K562 (cell line): ENCODE measurements around the gene LMAN1L. TPM values are rescaled to one million over a fixed set of nuclear protein-coding genes. Genes with fewer than 3 reads are reported as not detected.

ENCODE experiments used
- ATAC-seq: fragments of 200-7000 bp; cut with Tn5 transposase; 3 replicates; pipeline ENCODE4 v1.9.1; 2020; ENCODE audit warnings: moderate library complexity
- BruUV-seq: library from RNA; stranded (reverse); fragments of 400-500 nt; replicated peaks from 2 replicates; lab custom pipeline; 2021; lab: Mats Ljungman, UMichigan
- CTCF ChIA-PET: fragments of 300-600 bp; formaldehyde crosslinking; extraction: SDS; loops from one replicate; lab custom pipeline; 2021; ENCODE audit warnings: low intra/inter-chr PET ratio; lab: Yijun Ruan, JAX
- POLR2A ChIA-PET: fragments of 300-600, 350-650 bp; sonication (Branson Sonifier 250); formaldehyde crosslinking; extraction: SDS; loops from one replicate; lab custom pipeline; 2021; ENCODE audit warnings: antibody characterized with exemption, inconsistent platforms; lab: Yijun Ruan, JAX
- DNase-seq, 4 experiments: peaks; one replicate each; pipeline versions ENCODE4 v3.0.0 to v3.0.0-alpha.2; 2011 to 2018; ENCODE audit warnings: low spot score in 3 of 4, mixed read lengths in 3 of 4; ENCODE audit errors: extremely low read depth in 1 of 4
- FAIRE-seq: peaks from 2 replicates; lab custom pipeline; 2011; peaks lifted over from hg19 to GRCh38; lab: Jason Lieb, UNC
- H2AFZ ChIP-seq: 2 replicates; pipeline ENCODE4 v1.6.0; 2011; ENCODE audit warnings: low read depth, low read length, control low read depth, inconsistent platforms
- H3K27ac ChIP-seq: fragments of 200-600 bp; 3 replicates; pipeline ENCODE4 v1.8.0; 2011; ENCODE audit warnings: low read depth, mild to moderate bottlenecking, control low read depth, inconsistent platforms, low read length, moderate library complexity, mixed read lengths; ENCODE audit errors: extremely low read depth
- H3K27me3 ChIP-seq, 2 experiments: fragments of 300-600 bp in 1 of 2; 2 replicates in 1 of 2; 3 replicates in 1 of 2; pipeline versions ENCODE4 v1.6.0 to v1.8.0; 2011; ENCODE audit warnings: inconsistent platforms in 2 of 2, low read length in 2 of 2, mild to moderate bottlenecking in 1 of 2, mixed read lengths in 1 of 2, moderate library complexity in 1 of 2; ENCODE audit not compliant: control insufficient read depth in 2 of 2, insufficient read depth in 2 of 2
- H3K36me3 ChIP-seq: fragments of 300-600 bp; 3 replicates; pipeline ENCODE4 v1.8.0; 2011; ENCODE audit warnings: mild to moderate bottlenecking, low read length, inconsistent platforms; ENCODE audit not compliant: control insufficient read depth, insufficient read depth
- H3K4me1 ChIP-seq, 2 experiments: fragments of 200-600 bp in 1 of 2; replicated peaks in 1 of 2; 2 replicates in 1 of 2; 3 replicates in 1 of 2; pipeline versions ENCODE4 v1.5.1 to v1.8.0; 2011; ENCODE audit warnings: inconsistent platforms in 2 of 2, low read length in 2 of 2, mild to moderate bottlenecking in 1 of 2, mixed read lengths in 1 of 2, moderate library complexity in 1 of 2; ENCODE audit not compliant: control insufficient read depth in 2 of 2, insufficient read depth in 2 of 2
- H3K4me2 ChIP-seq: 2 replicates; pipeline ENCODE4 v1.6.1; 2011; ENCODE audit warnings: low read length, control low read depth, inconsistent platforms, mixed read lengths; ENCODE audit not compliant: insufficient read depth
- H3K4me3 ChIP-seq: fragments of 200-600 bp; sonication (generic), shearing (Covaris generic); 2 replicates; pipeline ENCODE4 v1.5.1; 2016; ENCODE audit warnings: control low read depth, inconsistent platforms
- H3K79me2 ChIP-seq: fragments of 200-600 bp; 3 replicates; pipeline ENCODE4 v1.8.0; 2011; ENCODE audit warnings: low read length, inconsistent platforms; ENCODE audit not compliant: control insufficient read depth, insufficient read depth
- H3K9ac ChIP-seq, 2 experiments: 2 replicates each; pipeline versions ENCODE4 v1.6.0 to v1.6.1; 2011; ENCODE audit warnings: low read depth in 2 of 2, low read length in 2 of 2, control low read depth in 1 of 2, inconsistent platforms in 1 of 2, mild to moderate bottlenecking in 1 of 2, mixed read lengths in 1 of 2; ENCODE audit not compliant: insufficient read depth in 1 of 2
- H3K9me1 ChIP-seq: one replicate; pipeline ENCODE4 v1.6.0; 2011; ENCODE audit warnings: inconsistent platforms, mild to moderate bottlenecking, low read length, moderate library complexity; ENCODE audit not compliant: control insufficient read depth, insufficient read depth
- H3K9me3 ChIP-seq: replicated peaks from 2 replicates; pipeline ENCODE4 v1.5.1; 2011; ENCODE audit warnings: low read depth, low read length, inconsistent platforms; ENCODE audit not compliant: control insufficient read depth, insufficient read depth
- H4K20me1 ChIP-seq: replicated peaks from 2 replicates; pipeline ENCODE4 v1.6.1; 2011; ENCODE audit warnings: low read length, inconsistent platforms, mixed read lengths; ENCODE audit not compliant: control insufficient read depth, insufficient read depth
- BRD4 ChIP-seq: fragments of 200-600 bp; sonication (generic); IDR thresholded peaks from 2 replicates; pipeline ENCODE4 v1.6.1; 2017; ENCODE audit warnings: inconsistent platforms
- HMG20B ChIP-seq: fragments of 250-450 bp; sonication (Bioruptor Pico); IDR thresholded peaks from 2 replicates; pipeline ENCODE4 v1.5.0; 2021; ENCODE audit warnings: mild to moderate bottlenecking
- HNRNPUL1 ChIP-seq: fragments of 200-400 bp; formaldehyde crosslinking; IDR thresholded peaks from 2 replicates; pipeline ENCODE4 v1.6.1; 2017; ENCODE audit warnings: low read length
- MTF1 ChIP-seq: fragments of 250-450 bp; sonication (Bioruptor Pico); IDR thresholded peaks from 2 replicates; pipeline ENCODE4 v1.9.0; 2021; ENCODE audit warnings: moderate library complexity, mild to moderate bottlenecking, inconsistent platforms, borderline replicate concordance
- PHF8 ChIP-seq: fragments of 200-600 bp; sonication (generic); IDR thresholded peaks from 2 replicates; pipeline ENCODE4 v1.6.1; 2012; ENCODE audit warnings: mixed run types, mild to moderate bottlenecking, inconsistent platforms, low read length, moderate library complexity, borderline replicate concordance
- PPARD ChIP-seq: fragments of 250-450 bp; sonication (Bioruptor Pico); IDR thresholded peaks from 2 replicates; pipeline ENCODE4 v1.8.0; 2022; ENCODE audit warnings: inconsistent platforms, mild to moderate bottlenecking, moderate library complexity
- SMAD2 ChIP-seq: fragments of 150-350 bp; IDR thresholded peaks from 2 replicates; pipeline ENCODE4 v1.6.1; 2014; ENCODE audit warnings: low read depth, mild to moderate bottlenecking, low read length
- SP1 ChIP-seq: sonication (generic); formaldehyde crosslinking; IDR thresholded peaks from 2 replicates; pipeline ENCODE4 v1.8.1; 2022; ENCODE audit warnings: mild to moderate bottlenecking, missing genetic modification reagents
- U2AF2 ChIP-seq: fragments of 200-400 bp; formaldehyde crosslinking; optimal IDR thresholded peaks from 2 replicates; pipeline ENCODE3; 2017; ENCODE audit warnings: low read depth, mild to moderate bottlenecking, low read length
- ZNF668 ChIP-seq: fragments of 250-450 bp; sonication (Bioruptor Pico); IDR thresholded peaks from 2 replicates; pipeline ENCODE4 v1.8.0; 2022; ENCODE audit warnings: mild to moderate bottlenecking, inconsistent platforms
- WGBS: fragments of 100-300 bp; shearing (Covaris generic); methylation state at CpG from one replicate; pipeline ENCODE4 v1.1.6; 2016; ENCODE audit warnings: low coverage, mixed read lengths; ENCODE audit not compliant: insufficient coverage; ENCODE audit errors: missing lambda C conversion rate; 5-methylcytosine and 5-hydroxymethylcytosine counted together
- in situ Hi-C: fragments of 300-500 bp; cut with MboI; formaldehyde crosslinking; loops from 4 replicates; pipeline ENCODE4 v1.15.0; 2018; ENCODE audit warnings: inconsistent platforms, mixed read lengths
- intact Hi-C: fragments of 100-400 bp; cut with micrococcal nuclease; formaldehyde crosslinking; loops from 2 replicates; pipeline ENCODE4 v1.14.2; 2022
- polyA plus RNA-seq, 8 experiments: library from polyadenylated mRNA; depleted of rRNA in 4 of 8; stranded (reverse) in 5 of 8; unstranded in 3 of 8; fragments of >200 nt; fragmentation: Nextera tagmentation in 2 of 8; fragmentation: Illumina TruSeq in 1 of 8; extraction: Ambion mirVana in 2 of 8; extraction: Trizol in 1 of 8; gene quantifications; 2 replicates each; pipeline versions ENCODE4 v1.2.1 to v1.2.3, GENCODE V29; 2011 to 2014; ENCODE audit warnings: inconsistent platforms in 1 of 8, missing spikeins in 1 of 8
- total RNA-seq, 7 experiments: library from RNA; depleted of rRNA in 6 of 7; stranded (reverse); fragments of >200 nt in 6 of 7; fragmentation: Illumina TruSeq in 2 of 7; extraction: Trizol in 2 of 7; gene quantifications; 2 replicates each; pipeline versions ENCODE4 v1.2.1 to v1.2.3, GENCODE V29; 2011 to 2021; ENCODE audit warnings: low replicate concordance in 1 of 7
- TF ChIP-seq, protein P1 (sequence below): fragments of 200-600 bp; sonication (generic); IDR thresholded peaks from one replicate; pipeline ENCODE4 v1.6.1; 2012; ENCODE audit warnings: mild to moderate bottlenecking, low read depth, low read length, inconsistent platforms

The LMAN1L gene
- total and polyA plus RNA-seq, 9 of the 15 experiments (the other 6 are each of a cell fraction or from before 2014, with no cell fraction given), result not detected

DNA sequence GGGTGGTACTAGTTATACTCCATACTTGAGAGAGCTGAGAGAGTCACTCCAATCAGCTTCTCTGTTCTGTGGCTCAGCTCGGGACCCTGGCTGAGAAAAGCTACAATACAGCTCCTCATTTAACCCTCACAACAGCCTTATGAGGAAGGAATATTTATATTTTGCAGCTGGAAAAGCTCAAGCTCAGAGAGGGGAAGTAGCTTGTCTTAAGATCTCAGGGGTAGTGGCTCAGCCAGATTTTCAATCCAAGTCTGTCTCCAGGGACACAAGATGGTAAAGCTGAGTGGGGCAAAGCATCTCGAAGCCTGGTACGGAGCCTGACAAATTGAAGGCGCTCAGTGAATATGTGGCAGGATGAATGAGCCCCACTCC lies 45.7 kb downstream of the LMAN1L start:
- Histone ChIP-seq H3K4me1 (peaks cover 8 to 9% of the 10 kb centered on the region in 2 experiments; a peak in 4 of 5 replicates), H2AFZ (no peak overlapping the region), H3K27me3 (no peaks in the 10 kb centered on the region), H3K9me1 (peaks cover under 1% of the 10 kb centered on the region), H4K20me1 (peaks cover 13% of the 10 kb centered on the region), H3K4me2 (no peak overlapping the region), H3K36me3 (peaks cover 22% of the 10 kb centered on the region), H3K9me3 (no peaks in the 10 kb centered on the region), H3K4me3 (no peak overlapping the region), H3K27ac (no peak overlapping the region), H3K9ac (no peak overlapping the region), H3K79me2 (peaks cover 13% of the 10 kb centered on the region; the same call in 2 of the 3 replicates)
- no peak for DNase-seq
- intact Hi-C loops (no loop called here), in situ Hi-C loops (no loop called here)
- FAIRE-seq, result no peak
- ChIA-PET CTCF (no interaction called here), POLR2A (interaction anchor here (1.0 to 1.6 kb wide), 5 partner anchors 8 to 17 kb away, joined by 4 to 6 read pairs (median 5); no protein-coding TSS in a partner anchor)
- WGBS, result 88% methylated on average over 4 of the region's 4 CpGs
- no TSS peak for BruUV-seq
- no peak for ATAC-seq
- TF ChIP-seq PPARD (CRISPR knock-in tag) (no peak), BRD4 (no peak), MTF1 (CRISPR knock-in tag) (no peak), HNRNPUL1 (no peak), SP1 (CRISPR knock-in tag) (no peak), HMG20B (no peak), PHF8 (no peak), ZNF668 (CRISPR knock-in tag) (no peak), SMAD2 (no peak), U2AF2 (no peak)
- TF ChIP-seq, protein P1, sequence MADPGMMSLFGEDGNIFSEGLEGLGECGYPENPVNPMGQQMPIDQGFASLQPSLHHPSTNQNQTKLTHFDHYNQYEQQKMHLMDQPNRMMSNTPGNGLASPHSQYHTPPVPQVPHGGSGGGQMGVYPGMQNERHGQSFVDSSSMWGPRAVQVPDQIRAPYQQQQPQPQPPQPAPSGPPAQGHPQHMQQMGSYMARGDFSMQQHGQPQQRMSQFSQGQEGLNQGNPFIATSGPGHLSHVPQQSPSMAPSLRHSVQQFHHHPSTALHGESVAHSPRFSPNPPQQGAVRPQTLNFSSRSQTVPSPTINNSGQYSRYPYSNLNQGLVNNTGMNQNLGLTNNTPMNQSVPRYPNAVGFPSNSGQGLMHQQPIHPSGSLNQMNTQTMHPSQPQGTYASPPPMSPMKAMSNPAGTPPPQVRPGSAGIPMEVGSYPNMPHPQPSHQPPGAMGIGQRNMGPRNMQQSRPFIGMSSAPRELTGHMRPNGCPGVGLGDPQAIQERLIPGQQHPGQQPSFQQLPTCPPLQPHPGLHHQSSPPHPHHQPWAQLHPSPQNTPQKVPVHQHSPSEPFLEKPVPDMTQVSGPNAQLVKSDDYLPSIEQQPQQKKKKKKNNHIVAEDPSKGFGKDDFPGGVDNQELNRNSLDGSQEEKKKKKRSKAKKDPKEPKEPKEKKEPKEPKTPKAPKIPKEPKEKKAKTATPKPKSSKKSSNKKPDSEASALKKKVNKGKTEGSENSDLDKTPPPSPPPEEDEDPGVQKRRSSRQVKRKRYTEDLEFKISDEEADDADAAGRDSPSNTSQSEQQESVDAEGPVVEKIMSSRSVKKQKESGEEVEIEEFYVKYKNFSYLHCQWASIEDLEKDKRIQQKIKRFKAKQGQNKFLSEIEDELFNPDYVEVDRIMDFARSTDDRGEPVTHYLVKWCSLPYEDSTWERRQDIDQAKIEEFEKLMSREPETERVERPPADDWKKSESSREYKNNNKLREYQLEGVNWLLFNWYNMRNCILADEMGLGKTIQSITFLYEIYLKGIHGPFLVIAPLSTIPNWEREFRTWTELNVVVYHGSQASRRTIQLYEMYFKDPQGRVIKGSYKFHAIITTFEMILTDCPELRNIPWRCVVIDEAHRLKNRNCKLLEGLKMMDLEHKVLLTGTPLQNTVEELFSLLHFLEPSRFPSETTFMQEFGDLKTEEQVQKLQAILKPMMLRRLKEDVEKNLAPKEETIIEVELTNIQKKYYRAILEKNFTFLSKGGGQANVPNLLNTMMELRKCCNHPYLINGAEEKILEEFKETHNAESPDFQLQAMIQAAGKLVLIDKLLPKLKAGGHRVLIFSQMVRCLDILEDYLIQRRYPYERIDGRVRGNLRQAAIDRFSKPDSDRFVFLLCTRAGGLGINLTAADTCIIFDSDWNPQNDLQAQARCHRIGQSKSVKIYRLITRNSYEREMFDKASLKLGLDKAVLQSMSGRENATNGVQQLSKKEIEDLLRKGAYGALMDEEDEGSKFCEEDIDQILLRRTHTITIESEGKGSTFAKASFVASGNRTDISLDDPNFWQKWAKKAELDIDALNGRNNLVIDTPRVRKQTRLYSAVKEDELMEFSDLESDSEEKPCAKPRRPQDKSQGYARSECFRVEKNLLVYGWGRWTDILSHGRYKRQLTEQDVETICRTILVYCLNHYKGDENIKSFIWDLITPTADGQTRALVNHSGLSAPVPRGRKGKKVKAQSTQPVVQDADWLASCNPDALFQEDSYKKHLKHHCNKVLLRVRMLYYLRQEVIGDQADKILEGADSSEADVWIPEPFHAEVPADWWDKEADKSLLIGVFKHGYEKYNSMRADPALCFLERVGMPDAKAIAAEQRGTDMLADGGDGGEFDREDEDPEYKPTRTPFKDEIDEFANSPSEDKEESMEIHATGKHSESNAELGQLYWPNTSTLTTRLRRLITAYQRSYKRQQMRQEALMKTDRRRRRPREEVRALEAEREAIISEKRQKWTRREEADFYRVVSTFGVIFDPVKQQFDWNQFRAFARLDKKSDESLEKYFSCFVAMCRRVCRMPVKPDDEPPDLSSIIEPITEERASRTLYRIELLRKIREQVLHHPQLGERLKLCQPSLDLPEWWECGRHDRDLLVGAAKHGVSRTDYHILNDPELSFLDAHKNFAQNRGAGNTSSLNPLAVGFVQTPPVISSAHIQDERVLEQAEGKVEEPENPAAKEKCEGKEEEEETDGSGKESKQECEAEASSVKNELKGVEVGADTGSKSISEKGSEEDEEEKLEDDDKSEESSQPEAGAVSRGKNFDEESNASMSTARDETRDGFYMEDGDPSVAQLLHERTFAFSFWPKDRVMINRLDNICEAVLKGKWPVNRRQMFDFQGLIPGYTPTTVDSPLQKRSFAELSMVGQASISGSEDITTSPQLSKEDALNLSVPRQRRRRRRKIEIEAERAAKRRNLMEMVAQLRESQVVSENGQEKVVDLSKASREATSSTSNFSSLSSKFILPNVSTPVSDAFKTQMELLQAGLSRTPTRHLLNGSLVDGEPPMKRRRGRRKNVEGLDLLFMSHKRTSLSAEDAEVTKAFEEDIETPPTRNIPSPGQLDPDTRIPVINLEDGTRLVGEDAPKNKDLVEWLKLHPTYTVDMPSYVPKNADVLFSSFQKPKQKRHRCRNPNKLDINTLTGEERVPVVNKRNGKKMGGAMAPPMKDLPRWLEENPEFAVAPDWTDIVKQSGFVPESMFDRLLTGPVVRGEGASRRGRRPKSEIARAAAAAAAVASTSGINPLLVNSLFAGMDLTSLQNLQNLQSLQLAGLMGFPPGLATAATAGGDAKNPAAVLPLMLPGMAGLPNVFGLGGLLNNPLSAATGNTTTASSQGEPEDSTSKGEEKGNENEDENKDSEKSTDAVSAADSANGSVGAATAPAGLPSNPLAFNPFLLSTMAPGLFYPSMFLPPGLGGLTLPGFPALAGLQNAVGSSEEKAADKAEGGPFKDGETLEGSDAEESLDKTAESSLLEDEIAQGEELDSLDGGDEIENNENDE, result no peak
